NCI-H345 treated with DMSO at 0.1 percent for 48 hours (cell line): ENCODE data around the gene NFE2L2.
"Not testable (repeated sequence)": the region's sequence is repeated elsewhere in the genome, so short reads cannot be mapped to it uniquely, and the experiment has no call there.

Experiments
- DNase-seq: peaks from one replicate; lab custom pipeline; 2025; ENCODE audit not compliant: unreplicated experiment; lab: John Stamatoyannopoulos, UW

NFE2L2 gene

DNA sequence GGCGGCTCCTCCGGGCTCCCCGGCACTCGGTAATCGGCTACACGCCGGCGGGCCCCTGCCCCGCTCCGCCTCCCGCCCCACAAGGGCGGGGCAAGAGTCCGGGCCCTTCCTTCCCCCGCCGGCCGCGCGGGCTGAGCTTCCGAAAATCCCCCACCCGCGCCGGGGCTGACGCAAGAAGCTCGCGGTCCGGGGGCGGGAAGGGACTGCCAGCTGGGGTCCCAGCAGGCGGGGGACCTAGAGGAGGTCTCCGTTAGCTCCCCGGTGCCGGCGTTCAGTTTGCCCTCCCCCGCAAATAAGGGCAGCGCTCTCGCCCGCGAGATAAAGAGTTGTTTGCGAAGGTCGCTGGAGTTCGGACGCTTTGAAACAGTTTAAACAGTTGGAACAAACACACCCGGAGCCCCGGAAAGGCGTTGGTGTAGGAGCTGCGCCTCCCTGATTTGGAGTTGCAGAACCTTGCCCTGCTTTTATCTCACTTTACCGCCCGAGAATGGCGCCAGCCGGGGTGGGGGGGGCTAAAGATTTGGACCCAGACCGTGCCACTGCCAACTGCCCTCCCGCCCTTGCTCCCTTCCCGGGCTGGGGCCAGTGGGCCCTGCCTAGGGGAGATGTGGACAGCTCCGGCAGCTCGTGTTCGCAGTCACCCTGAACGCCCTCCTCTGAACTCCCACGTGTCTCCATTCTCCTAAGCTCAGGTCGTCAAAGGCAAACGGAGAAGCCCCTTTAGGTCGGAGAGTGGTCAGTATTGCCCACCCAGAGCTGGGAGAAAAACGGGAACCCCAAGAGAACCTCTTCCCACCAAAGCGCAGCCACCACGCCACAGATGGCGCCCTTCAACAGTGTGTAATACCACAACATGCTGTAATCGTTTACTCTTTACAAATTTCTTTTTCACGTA lies at the start of gene NFE2L2:
TSS of gene NFE2L2 (minus strand) at position 35 of the 895 bp plus-strand sequence. CDS start 151 bp downstream, outside the sequence.
- DNase-seq: peak; percentile 64

DNA sequence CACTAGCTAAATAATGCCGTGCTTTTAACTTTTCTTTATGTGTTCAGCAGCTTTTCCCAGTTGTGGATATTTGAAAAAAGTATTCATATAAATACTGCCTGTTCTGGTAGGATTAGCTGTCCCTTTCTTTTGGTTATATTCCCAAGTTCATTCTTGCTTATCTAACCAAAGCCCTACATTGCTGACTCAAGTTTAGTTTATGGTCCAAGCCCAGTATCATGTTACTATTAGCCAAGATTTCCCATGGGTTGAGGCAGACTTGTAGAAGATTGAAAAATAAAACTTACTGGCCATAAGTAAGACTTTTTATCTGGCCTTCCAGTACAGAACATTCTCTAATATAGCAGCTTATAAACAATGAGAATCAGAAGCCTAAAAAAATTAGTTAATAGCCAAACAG lies 49.7 kb upstream of the NFE2L2 start:
- no peak for DNase-seq

DNA sequence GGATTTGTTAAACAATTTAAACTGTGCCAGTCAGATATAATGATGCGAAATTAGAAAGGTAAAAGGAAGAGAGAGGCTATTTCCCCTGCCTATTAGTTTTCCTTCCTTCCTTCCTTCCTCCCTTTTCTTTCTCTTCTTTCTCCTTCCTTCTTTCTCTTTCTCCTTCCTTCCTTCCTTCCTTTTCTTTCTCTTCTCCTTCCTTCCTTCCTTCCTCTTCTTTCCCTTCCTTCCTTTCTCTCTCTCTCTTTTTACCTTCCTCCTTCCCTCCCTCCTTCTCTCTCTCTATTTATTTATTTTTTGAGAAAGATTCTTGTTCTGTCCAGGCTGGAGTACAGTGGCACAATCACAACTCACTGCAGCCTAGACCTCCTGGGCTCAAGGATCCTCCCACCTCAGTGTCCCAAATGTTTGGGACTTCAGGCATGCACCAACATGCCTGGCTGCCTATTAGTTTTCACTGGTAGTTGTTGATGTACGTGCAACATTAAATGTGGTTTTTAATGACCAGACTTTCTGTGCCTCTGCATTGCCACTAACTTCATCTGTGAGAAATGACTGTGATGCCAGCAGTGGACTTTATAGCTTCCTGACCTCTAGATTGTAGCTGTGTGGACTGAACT lies 48.7 kb upstream of the NFE2L2 start:
- DNase-seq: no peak

DNA sequence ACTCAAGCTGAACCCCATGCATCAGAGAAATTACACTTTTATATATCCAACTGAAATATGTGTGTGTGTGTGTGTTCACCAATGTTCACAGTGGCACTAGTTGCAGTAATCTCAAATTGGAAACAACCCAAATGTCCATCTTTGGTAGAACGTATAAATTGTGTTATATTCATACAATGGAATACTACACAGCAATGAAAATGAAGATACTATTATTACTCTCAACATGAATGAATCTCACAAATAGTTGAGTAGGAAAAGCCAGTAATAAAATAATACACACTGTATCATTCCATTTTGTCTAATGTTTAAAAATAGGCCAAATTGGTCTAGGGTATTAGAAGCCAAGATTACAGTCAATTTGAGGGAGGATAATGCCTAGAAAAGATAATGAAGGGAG lies 48.0 kb upstream of the NFE2L2 start:
- no peak for DNase-seq

DNA sequence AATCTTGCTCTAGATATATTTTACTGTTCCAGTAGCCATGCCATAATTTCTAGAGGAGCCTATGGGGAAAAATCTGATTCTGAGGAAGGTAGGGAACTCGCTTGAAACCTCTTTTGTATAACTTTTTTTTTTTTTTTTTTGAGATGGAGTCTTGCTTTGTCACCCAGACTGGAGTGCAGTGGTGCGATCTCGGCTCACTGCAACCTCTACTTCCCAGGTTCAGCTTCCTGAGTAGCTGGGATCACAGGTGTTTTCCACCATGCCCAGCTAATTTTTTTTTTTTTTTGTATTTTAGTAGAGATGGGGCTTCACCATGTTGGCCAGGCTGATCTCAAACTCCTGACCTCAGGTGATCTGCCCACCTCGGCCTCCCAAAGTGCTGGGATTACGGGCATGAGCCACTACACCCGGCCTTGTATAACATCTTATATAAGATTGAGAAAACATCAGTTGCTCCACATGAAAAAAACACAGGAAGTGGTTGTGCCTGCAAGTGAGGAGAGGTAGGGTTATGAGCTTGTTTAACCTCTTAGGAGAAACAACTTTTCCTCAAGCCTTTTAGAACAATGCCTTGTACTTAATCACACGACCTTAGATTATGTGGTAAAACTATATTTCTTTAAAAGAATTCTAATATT lies 45.3 kb upstream of the NFE2L2 start:
- DNase-seq: not testable (repeated sequence)

DNA sequence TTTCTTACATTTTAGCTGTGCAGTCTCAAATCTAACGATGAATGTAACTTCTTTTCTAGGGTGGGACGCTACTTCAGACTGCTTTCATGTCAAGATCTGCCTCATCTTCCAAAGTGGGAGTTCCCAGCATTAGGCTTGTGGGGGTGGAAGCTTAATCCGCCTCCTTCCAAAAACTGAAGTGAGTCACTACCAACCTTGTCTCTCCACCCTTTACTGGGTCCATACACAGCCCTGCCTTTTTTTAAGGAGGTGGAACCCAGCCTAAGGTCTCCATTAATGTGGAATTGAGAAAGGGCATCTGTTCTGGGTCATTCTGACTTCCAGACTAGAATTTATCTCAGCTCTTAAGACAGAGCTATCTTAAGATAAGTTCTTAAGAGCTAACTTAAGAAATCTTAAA lies 42.0 kb upstream of the NFE2L2 start:
- no peak for DNase-seq

DNA sequence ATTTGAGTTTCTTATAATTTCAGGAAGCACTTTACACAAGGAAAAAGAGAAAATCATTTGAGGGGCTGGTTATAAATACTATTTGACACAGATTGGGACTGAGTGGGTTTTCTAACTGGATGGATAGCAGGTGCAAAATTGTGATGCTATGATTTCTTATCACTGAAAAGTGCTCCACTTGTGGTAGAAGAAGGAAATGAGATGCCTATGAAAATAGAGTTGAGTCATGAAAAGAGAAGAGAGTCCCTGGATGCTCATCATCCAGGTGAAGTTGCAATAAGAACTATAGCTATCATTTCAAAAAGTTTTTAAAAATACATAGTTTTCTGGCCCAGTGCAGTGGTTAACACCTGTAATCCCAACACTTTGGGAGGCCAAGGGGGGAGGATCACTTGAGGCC lies 39.4 kb upstream of the NFE2L2 start:
- DNase-seq: no peak

DNA sequence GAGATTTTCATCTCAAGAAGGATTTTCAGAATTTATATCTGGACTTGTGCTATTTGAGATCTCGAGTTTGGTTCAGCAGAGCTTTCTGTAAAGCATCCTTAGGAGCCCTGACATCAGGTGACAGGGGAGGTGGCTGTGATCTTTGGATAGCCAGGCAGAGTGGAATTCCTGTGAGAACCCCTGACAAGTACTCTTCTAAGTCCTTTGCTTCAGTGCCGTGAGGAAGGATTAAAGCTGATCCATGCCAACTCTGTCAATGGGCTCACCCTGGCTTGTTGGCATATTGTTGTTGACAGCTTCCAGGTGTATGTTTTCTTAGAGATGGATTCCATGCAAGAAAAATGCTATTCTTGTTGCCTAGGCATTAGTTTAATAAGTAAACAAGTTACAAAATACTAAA lies 38.0 kb upstream of the NFE2L2 start:
- no peak for DNase-seq

DNA sequence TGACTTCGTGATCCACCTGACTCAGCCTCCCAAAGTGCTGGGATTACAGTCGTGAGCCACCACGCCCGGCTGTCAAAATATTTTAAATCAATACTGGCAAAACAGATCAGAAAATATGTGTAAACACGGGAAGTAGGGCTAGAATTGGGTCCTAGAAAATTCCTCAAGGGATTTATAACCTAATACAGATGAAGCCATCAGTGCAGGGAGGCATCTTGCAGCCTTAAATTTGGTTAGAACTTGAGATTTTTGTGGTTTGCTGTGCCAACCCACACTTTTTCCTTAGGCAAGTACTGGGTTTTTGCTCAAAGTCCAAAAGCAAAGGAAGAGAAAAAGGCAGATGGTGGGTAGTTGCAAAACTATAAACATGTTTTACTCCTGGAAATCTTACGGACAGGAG lies 33.7 kb upstream of the NFE2L2 start:
- DNase-seq: no peak

DNA sequence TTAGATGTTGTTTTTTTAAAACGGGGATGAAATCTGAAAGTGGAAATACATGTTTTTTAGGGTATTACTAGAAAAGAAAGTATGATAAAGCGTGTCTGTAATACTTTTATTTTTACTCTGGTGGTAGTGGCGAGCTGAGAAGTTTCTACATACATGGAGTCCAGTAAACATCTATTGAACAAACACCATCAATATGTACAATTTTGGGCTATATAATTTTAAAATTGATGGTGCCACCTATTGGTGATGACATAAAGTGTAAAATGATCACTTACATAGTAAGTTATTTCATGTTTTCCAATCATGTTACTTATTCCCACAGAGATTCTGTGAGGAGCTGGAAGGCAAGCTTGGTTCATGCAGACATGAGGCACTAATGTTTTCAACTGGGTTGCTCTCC lies 31.5 kb upstream of the NFE2L2 start:
- DNase-seq: no peak

DNA sequence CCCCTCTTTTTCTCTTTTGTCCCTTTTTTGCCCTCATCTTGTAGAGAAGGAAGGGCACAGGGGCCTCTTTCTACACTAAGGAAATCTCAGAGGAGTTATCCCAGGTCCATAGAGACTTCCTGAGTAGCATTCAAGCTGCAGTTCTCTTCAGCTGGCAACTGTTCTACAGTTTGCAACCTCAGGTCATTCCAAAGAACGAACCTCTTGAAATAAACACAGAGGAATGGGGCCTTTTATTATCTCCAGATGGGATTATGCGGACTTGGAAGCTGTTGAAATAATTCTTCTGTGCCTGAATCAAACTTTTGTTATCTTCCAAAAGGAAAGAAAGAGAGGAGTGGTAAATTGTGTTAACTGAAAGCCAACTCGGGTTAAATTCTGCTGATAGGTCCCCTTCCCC lies 31.0 kb upstream of the NFE2L2 start:
- DNase-seq: no peak

DNA sequence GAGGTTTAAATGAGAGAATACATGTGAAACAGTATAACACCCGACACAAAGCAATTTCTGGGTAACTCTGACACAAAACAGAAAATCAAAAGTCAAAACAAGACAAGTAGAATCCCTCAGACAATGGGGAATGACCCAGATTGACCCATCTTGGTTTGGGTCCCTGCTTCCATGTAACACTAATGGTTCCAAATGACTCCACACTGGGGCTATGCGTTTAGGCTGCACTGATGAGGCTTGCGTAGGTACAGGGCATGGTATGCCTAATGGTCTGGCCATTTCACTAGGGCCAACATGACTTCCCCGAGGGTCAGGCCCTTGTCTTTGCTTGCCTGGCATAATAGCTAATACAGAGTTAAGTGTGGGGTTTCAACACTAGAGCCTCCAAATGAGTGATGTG lies 27.2 kb upstream of the NFE2L2 start:
- no peak for DNase-seq

DNA sequence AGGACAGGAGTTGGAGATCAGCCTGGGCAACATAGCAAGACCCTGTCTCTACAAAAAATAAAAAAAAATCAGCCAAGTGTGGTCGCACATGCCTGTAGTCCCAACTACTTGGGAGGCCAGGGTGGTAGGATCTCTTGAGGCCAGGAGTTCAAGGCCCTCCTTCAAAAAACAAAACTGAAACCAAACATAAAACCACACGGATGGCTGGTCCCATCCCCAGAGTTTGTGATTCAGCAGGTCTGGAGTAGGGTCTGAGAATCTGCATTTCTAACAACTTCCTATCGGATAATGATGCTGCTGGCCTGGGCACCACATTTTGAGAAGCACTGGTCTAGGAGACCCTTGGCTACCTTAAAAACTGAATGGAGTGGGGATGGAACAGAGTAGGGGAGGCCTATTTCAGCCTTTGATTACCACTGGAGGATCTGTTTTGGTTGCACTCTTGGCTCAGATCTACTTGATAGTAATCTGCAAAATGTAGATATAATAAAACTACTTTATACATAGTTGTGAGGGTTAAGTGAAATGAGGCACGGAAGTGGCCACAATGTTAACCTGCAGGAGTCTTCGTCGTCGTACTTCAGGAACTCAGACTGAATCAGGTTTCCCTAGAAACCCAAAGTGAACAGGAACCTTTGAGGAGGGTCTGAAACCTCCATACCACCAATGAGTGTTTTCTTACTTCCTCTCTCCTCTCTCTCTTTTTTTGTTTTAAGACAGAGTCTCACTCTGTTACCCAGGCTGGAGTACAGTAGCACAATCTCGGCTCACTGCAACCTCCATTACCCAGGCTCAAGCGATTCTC lies 25.5 kb upstream of the NFE2L2 start:
- DNase-seq: no peak

DNA sequence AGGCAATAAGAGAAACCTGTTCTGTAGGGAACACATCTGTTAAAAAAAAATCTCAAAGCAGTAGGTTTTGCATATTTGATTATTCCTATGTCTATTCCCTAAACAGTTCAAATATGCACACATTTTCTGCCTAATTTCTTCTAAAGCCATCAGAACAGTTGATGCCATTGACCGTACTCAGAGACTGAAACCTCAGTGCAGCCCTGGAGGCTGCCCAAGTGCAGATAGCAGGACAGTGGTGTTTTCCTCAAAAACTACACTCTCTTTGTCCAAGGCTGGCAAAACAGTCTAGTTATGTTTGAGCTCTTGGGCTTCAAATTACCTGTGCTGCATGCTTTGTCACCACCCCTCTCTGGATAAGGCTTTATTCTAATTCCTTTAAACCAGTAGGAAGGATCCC lies 23.3 kb upstream of the NFE2L2 start:
- DNase-seq: no peak

DNA sequence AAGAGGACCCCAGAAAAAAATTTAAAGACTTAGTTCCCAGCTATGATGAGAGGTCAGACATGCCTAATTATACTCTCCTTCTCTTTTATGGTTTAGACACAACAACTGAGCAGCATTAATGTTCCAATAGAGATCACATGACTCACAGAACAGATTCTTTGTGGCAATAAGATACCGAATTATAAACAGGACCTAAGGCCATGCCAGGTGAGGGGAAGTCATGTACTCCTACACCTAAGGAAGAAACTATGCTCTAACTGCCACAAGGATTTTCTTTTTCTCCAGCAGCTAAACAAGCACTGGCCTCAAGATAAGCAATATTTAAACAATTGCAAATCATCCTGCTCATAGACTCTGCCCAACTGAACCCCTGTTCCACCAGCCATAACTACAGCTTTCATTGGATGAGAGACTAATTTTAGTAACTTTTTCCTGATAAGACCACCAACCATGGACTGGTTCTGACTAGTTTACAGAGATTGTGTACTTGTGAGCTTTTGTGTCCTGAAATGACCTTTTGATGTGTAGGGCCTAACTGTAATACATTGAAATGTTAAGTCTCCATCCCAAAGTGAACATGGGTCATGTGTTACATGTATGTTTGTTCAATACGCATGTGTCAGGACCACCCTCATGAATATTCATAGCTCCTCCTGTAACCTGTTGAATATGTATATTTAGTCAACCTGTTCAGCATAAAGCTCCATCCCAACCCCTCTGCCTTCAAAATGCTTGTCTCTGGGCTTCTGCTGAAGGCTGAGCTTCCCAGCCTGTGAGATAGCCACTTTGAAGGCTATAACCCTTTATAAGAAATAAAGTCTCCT lies 21.6 kb upstream of the NFE2L2 start:
- no peak for DNase-seq

DNA sequence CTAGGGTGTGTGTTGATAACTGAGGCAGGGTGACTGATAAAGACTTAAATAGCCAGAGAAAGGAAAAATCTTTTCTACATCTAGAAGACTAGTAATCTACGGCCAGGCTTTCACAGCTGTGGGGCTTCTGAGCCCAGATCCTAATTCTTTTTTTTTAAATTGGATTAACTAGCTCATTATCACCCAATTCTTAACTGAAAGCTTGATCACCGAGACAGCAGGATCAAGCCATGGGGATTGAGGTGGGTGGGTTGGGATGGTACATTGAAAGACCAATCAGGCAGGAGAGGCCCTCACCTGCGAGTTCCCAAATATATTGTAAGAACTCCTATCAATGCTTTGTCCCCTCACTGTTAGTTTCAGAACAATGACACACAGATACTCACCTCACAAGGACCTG lies 20.0 kb upstream of the NFE2L2 start:
- DNase-seq: no peak

DNA sequence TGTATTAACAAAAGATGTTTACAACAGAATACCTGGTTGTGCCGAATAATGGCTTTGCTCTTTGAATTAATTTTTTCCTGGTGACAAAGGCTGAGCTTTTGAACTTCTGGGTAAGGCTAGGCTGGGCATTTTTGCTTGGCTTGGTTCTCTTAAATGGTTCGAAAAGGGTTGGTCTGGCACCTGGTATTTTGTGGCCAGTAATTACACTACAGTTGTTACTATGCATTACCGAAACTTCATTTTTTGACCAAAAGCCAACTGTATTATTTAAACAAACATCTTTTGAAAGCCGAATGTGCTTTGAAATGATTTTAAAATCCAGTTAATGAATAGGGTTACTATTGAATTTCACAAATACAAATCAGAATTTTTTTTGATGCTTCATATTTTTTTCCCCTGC lies 19.4 kb upstream of the NFE2L2 start:
- no peak for DNase-seq

DNA sequence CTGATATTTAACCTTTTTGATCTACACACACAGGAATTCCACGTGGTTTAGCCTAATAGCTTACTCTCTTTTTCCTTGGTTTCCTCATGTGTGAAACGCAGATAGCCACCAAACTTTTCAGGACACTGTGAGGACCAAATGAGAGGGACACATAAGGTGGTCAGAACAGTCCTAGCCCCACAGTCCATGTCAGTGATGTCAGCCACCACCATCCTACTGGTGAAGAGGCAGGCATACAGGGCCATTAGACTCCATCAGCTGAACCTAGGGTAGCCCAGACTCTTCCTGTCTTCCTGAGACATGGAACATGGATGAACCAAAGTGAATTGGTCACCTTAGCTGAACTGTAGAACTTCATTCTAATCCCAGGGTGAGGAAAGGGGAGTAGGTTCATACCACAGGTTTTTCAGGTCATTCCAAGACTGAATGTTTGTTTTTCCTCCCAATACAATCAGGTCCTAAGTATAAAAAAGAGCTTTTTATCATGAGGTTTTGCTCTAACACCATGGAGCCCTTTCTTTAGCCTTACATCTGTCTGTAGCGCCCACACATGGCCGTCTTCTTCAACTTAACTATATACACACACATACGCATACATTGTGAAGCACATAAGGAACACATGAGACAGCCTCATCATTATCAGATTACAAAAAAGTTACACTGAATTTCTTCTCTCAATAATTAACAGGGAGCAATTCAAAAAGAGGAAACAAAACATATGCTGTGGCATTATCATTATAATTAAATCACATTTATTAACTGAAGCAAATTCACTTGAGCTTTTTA lies 18.5 kb upstream of the NFE2L2 start:
- no peak for DNase-seq

DNA sequence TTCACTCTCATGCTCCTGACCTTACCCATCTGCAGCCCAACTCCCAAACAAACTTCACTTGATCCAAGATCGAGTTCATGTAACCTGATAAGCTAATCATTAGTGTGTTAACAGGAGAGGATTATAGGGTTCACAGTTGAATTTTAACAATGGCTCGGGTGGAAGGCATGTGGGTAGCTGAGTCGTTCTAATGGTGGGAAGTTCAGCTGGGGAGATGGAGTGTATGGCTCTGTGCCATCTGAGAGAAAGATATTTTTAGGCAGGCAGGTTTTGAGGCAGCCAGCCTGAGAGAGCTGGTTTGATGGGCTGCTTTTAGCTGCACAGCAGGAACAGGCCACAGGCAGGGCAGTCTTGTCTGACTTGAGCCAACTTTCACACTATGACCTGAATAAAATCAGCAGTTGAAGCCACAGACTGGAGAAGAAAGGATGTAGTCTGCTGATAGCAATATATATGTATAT lies 17.7 kb upstream of the NFE2L2 start:
- DNase-seq: no peak
